ENCODE results near the gene NRAP. TPM values are rescaled to one million over a fixed set of nuclear protein-coding genes. Genes with fewer than 3 reads are reported as not detected.

Gene NRAP
- total and polyA plus RNA-seq, 2 of the 8 experiments (the other 6 are each of a cell fraction or from before 2014, with no cell fraction given), result not detected

DNA sequence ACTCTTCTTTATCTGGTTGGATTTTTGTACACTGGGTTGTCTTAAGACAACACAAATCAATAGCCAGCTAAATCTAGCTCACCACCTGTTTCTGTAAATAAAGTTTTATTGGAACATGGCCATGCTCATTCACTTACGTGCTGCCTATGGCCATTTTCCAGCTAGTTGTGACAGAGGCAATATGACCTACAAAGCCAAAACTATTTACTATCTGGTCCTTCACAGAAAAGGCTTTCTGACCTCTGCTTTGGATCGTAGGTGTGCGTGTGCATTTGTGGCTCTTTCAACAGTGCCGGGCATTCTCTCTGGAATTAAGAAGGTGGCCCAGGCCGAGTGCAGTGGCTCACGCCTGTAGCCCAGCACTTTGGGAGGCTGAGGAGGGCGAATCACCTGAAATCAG, 45.5 kb downstream of the NRAP start (continued):
- TF ChIP-seq CBX8 (IDR thresholded peaks at IDR 0.05; ENCODE audit: borderline replicate concordance, low read depth, low read length) (no peak), USF2 (IDR thresholded peaks at IDR 0.05; ENCODE audit: low read length) (no peak), SP1 (IDR thresholded peaks at IDR 0.05; ENCODE audit: low read depth, low read length) (no peak), SP4 (IDR thresholded peaks at IDR 0.05; ENCODE audit: low read length) (no peak), SIRT6 (IDR thresholded peaks at IDR 0.05; ENCODE audit: low read length) (no peak), RFX5 (IDR thresholded peaks at IDR 0.05; ENCODE audit: borderline replicate concordance, low read depth, low read length) (no peak)
